Measurements from ENCODE around the gene IPO13.

Gene IPO13

GRCh38 chr1:43921022-43921421 lies 25.7 kb upstream of the IPO13 start:
- no peak for TF ChIP-seq CTCF (IDR thresholded peaks at IDR 0.05)
- Histone ChIP-seq H3K4me1 (ENCODE audit: control insufficient read depth in 1 of 2, insufficient read depth in 1 of 2, low read depth in 1 of 2, low read length in 1 of 2) (no peaks in the 10 kb centered on the region), H3K27me3 (no peaks in the 10 kb centered on the region), H3K36me3 (no peaks in the 10 kb centered on the region), H3K27ac (no peak overlapping the region), H3K4me3 (ENCODE audit: low read depth in 1 of 2, low read length in 1 of 2) (no peak overlapping the region), H3K9me3 (no peaks in the 10 kb centered on the region)

GRCh38 chr1:43924516-43924915 lies 22.2 kb upstream of the IPO13 start:
- Histone ChIP-seq H3K4me3 (ENCODE audit: low read depth in 1 of 2, low read length in 1 of 2) (no peak overlapping the region), H3K4me1 (ENCODE audit: control insufficient read depth in 1 of 2, insufficient read depth in 1 of 2, low read depth in 1 of 2, low read length in 1 of 2) (no peaks in the 10 kb centered on the region), H3K27me3 (no peaks in the 10 kb centered on the region), H3K36me3 (no peaks in the 10 kb centered on the region), H3K9me3 (no peaks in the 10 kb centered on the region), H3K27ac (no peak overlapping the region)
- no peak for TF ChIP-seq CTCF (IDR thresholded peaks at IDR 0.05)

GRCh38 chr1:43925846-43926245 lies 20.9 kb upstream of the IPO13 start:
- Histone ChIP-seq H3K9me3 (no peaks in the 10 kb centered on the region), H3K27me3 (no peaks in the 10 kb centered on the region), H3K27ac (no peak overlapping the region), H3K36me3 (no peaks in the 10 kb centered on the region), H3K4me1 (ENCODE audit: control insufficient read depth in 1 of 2, insufficient read depth in 1 of 2, low read depth in 1 of 2, low read length in 1 of 2) (no peaks in the 10 kb centered on the region), H3K4me3 (ENCODE audit: low read depth in 1 of 2, low read length in 1 of 2) (no peak overlapping the region)
- TF ChIP-seq CTCF (IDR thresholded peaks at IDR 0.05) = no peak

- H3K4me1 ChIP-seq (ENCODE audit: control insufficient read depth in 1 of 2, insufficient read depth in 1 of 2, low read depth in 1 of 2, low read length in 1 of 2) = peaks cover 7 to 18% of the 10 kb centered on the region in 2 experiments
- H3K9me3 ChIP-seq = no peaks in the 10 kb centered on the region
- H3K27me3 ChIP-seq = peaks cover 36% of the 10 kb centered on the region
- H3K4me3 ChIP-seq (ENCODE audit: low read depth in 1 of 2, low read length in 1 of 2) = no peak overlapping the region
- no peak for TF ChIP-seq CTCF (IDR thresholded peaks at IDR 0.05)
- no peaks in the 10 kb centered on the region for H3K36me3 ChIP-seq
- H3K27ac ChIP-seq = no peak overlapping the region
Observed at GRCh38 chr1:43930168-43930948, 16.4 kb upstream of the IPO13 start.

- Histone ChIP-seq H3K27me3 (peaks cover 41% of the 10 kb centered on the region), H3K4me3 (ENCODE audit: low read depth in 1 of 2, low read length in 1 of 2) (no peak overlapping the region), H3K27ac (no peak overlapping the region), H3K4me1 (ENCODE audit: control insufficient read depth in 1 of 2, insufficient read depth in 1 of 2, low read depth in 1 of 2, low read length in 1 of 2) (peaks cover 10 to 20% of the 10 kb centered on the region in 2 experiments), H3K9me3 (no peaks in the 10 kb centered on the region), H3K36me3 (no peaks in the 10 kb centered on the region)
- TF ChIP-seq CTCF (IDR thresholded peaks at IDR 0.05) = no peak
Observed at GRCh38 chr1:43930949-43931275, 15.8 kb upstream of the IPO13 start.

Data from neutrophil (primary cell).